Spleen (tissue), 7 donors: ENCODE data around the gene DDX59.

Source experiments
- POLR2A ChIP-seq, 3 donors: fragments of 450-650 bp; IDR thresholded peaks; one replicate each; pipeline ENCODE4 v1.5.1; 2017; ENCODE audit warnings: antibody characterized with exemption in 3 of 3, mild to moderate bottlenecking in 1 of 3
- POLR2AphosphoS5 ChIP-seq, 3 donors: sonication (generic); formaldehyde crosslinking; IDR thresholded peaks; one replicate each; pipeline ENCODE4 v1.5.1; 2017; ENCODE audit warnings: antibody characterized with exemption in 3 of 3
- TF ChIP-seq, protein P1 (sequence below), 11 experiments: fragments of 200-600 bp in 7 of 11; fragments of 450-650 bp in 4 of 11; sonication (generic) in 4 of 11; IDR thresholded peaks in 8 of 11; conservative IDR thresholded peaks in 3 of 11; 1 replicate in 7 of 11; 2 replicates in 4 of 11; pipeline versions ENCODE4 v1.4.0 to v1.8.0; 2016 to 2021; ENCODE audit warnings: antibody characterized with exemption in 11 of 11, inconsistent platforms in 4 of 11, mild to moderate bottlenecking in 1 of 11
- donor health status: DM: no; HTN: no; CAD: no; lungs with moderate emphysema.
- donor health status: DM: no; HTN: no; CAD: no.
- donor health status: DM: no; HTN: no; CAD: no.

DNA sequence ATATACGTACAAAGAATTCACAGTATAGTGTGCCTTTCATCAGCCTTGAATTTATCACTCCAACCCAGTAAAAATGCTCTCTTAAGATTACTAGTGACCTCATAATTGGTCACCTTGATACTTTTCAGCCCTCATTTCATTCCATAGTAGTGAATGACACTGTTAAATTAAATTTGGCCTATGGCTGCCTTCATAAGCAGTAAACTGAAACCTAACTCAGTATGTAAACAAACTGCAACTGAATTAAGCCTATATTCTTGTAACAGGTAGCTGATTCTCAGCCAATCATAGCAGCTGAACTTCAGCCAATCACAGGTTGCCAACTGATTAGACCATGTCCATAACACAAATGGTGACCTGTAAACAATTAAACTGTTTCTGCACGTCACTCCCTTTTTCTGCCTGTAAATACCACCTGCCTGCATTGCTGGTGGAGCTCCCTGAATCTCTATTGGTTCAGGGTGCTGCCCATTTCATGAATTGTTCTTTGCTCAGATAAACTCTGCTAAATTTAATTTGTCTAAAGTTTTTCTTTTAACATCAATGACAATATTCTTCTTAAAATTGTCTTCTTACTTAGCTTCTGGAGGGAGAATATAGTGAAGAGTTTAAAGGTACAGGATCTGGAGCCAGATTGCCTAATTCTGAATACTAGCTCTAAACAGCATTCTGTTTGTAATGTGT is 44.9 kb upstream of the DDX59 start:
- TF ChIP-seq, protein P1, sequence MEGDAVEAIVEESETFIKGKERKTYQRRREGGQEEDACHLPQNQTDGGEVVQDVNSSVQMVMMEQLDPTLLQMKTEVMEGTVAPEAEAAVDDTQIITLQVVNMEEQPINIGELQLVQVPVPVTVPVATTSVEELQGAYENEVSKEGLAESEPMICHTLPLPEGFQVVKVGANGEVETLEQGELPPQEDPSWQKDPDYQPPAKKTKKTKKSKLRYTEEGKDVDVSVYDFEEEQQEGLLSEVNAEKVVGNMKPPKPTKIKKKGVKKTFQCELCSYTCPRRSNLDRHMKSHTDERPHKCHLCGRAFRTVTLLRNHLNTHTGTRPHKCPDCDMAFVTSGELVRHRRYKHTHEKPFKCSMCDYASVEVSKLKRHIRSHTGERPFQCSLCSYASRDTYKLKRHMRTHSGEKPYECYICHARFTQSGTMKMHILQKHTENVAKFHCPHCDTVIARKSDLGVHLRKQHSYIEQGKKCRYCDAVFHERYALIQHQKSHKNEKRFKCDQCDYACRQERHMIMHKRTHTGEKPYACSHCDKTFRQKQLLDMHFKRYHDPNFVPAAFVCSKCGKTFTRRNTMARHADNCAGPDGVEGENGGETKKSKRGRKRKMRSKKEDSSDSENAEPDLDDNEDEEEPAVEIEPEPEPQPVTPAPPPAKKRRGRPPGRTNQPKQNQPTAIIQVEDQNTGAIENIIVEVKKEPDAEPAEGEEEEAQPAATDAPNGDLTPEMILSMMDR (IDR thresholded peaks at IDR 0.05 in 8 of 11, conservative IDR thresholded peaks at IDR 0.05 in 3 of 11), result no peak
- TF ChIP-seq POLR2A (IDR thresholded peaks at IDR 0.05) (no peak), POLR2AphosphoS5 (IDR thresholded peaks at IDR 0.05) (no peak)
